Endodermal cell (in vitro differentiated cells): ENCODE data around the gene COA5. TPM values are rescaled to one million over a fixed set of nuclear protein-coding genes. Genes with fewer than 3 reads are reported as not detected.
A peak's percentile ranks its signal among the peaks of the same experiment; 100 is the strongest.

ENCODE experiments used
- DNase-seq: peaks from one replicate; pipeline ENCODE4 v3.0.0-alpha.2; 2017
- H3K27ac ChIP-seq: 2 replicates; pipeline ENCODE4 v1.5.1; 2013; ENCODE audit warnings: mild to moderate bottlenecking, low read depth, low read length, moderate library complexity
- H3K27me3 ChIP-seq: 2 replicates; pipeline ENCODE4 v1.6.1; 2013; ENCODE audit warnings: mild to moderate bottlenecking, low read length, moderate library complexity; ENCODE audit not compliant: insufficient read depth, control insufficient read depth, poor library complexity, severe bottlenecking
- H3K36me3 ChIP-seq: 2 replicates; pipeline ENCODE4 v1.7.0; 2013; ENCODE audit warnings: mild to moderate bottlenecking, low read length, moderate library complexity; ENCODE audit not compliant: control insufficient read depth, insufficient read depth
- H3K4me1 ChIP-seq: one replicate; pipeline ENCODE4 v1.7.0; 2013; ENCODE audit warnings: low read length; ENCODE audit not compliant: control insufficient read depth, insufficient read depth
- H3K4me3 ChIP-seq: 2 replicates; pipeline ENCODE4 v1.5.1; 2013; ENCODE audit warnings: mild to moderate bottlenecking, low read length, moderate library complexity
- H3K9ac ChIP-seq: 2 replicates; pipeline ENCODE4 v1.6.1; 2013; ENCODE audit warnings: mild to moderate bottlenecking, low read length, moderate library complexity; ENCODE audit not compliant: poor library complexity, severe bottlenecking; ENCODE audit errors: extremely low read depth
- H3K9me3 ChIP-seq: 2 replicates; pipeline ENCODE4 v1.6.1; 2013; ENCODE audit warnings: mild to moderate bottlenecking, low read length, moderate library complexity; ENCODE audit not compliant: control insufficient read depth
- H3K27ac Mint-ChIP-seq: 2 replicates; pipeline ENCODE4 v1.8.0; 2020; ENCODE audit warnings: mixed read lengths
- H3K27me3 Mint-ChIP-seq: 2 replicates; pipeline ENCODE4 v1.8.0; 2021; ENCODE audit warnings: mild to moderate bottlenecking, mixed read lengths; ENCODE audit not compliant: insufficient read depth
- H3K36me3 Mint-ChIP-seq: 2 replicates; pipeline ENCODE4 v1.8.0; 2020; ENCODE audit warnings: low read depth, mixed read lengths
- H3K4me1 Mint-ChIP-seq: 2 replicates; pipeline ENCODE4 v1.8.0; 2020; ENCODE audit warnings: mixed read lengths
- H3K4me3 Mint-ChIP-seq: 2 replicates; pipeline ENCODE4 v1.8.0; 2020; ENCODE audit warnings: mild to moderate bottlenecking, moderate library complexity, mixed read lengths
- H3K9me3 Mint-ChIP-seq: 2 replicates; pipeline ENCODE4 v1.8.0; 2020; ENCODE audit warnings: mild to moderate bottlenecking, mixed read lengths
- CTCF ChIP-seq: fragments of 200-600 bp; sonication (generic); conservative IDR thresholded peaks from 2 replicates; pipeline ENCODE4 v1.5.0; 2021; ENCODE audit warnings: antibody characterized with exemption, mild to moderate bottlenecking
- WGBS, 2 experiments: methylation state at CpG; one replicate each; pipeline versions ENCODE4 v1.1.5 to v1.1.7; 2013; ENCODE audit warnings: missing lambda C conversion rate in 2 of 2, mixed read lengths in 1 of 2; ENCODE audit not compliant: insufficient coverage in 1 of 2, insufficient read length in 1 of 2; 5-methylcytosine and 5-hydroxymethylcytosine counted together
- total RNA-seq, 2 donors: library from RNA; stranded (reverse); fragmentation: NEBNext Ultra II Directional in 1 of 2; extraction: Animal tissue kit (Norgen Biotek cat#: 25700) in 1 of 2; gene quantifications; 2 replicates in 1 of 2; 3 replicates in 1 of 2; pipeline ENCODE4 v1.2.1, GENCODE V29; 2021

The COA5 gene
- total RNA-seq, 2 donors from 2014 or later, result 34.1 to 44.9 TPM

DNA sequence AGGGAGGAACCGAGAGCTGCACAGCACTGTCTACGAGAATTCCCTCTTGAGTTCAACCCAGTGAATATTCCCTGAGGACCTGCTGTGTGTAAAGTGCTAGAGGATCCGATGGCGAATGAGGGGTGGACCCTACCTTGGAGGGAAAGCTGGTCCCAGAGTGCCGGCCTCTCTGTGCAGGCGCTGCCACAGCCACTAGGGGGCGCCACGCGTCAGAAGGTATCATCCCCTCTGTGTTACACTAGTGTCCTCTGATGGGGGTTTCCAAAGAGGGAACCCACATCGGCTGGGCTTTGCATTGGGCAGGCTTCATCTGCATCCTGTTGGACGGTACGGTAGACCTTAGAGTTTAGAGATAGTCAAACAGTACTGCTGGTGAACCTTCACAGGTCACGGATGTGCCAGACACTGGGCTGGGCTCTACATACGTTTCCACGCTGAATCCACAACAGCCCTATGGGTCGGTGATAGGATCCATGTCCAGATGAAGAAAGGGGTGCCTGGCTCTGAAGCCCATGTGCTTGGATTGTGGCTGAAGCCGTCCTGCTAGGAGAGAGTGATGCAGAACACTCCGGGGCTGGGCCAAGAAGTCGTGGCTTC lies 39.0 kb downstream of the COA5 start:
- H3K27ac Mint-ChIP-seq, result peak overlapping the region; percentile 72
- H3K4me3 Mint-ChIP-seq, result no peak overlapping the region
- H3K36me3 Mint-ChIP-seq, result peaks cover 82% of the 10 kb centered on the region
- Histone ChIP-seq H3K27me3 (no peaks in the 10 kb centered on the region), H3K9me3 (no peaks in the 10 kb centered on the region), H3K4me3 (no peak overlapping the region), H3K27ac (no peak overlapping the region), H3K4me1 (no peaks in the 10 kb centered on the region), H3K9ac (no peak overlapping the region), H3K36me3 (peaks cover 97% of the 10 kb centered on the region)
- H3K4me1 Mint-ChIP-seq, result no peaks in the 10 kb centered on the region
- H3K27me3 Mint-ChIP-seq, result no peaks in the 10 kb centered on the region
- WGBS, 2 experiments, result 69 to 72% methylated on average over 16 to 19 of the region's 19 CpGs
- H3K9me3 Mint-ChIP-seq, result no peaks in the 10 kb centered on the region
- TF ChIP-seq CTCF, result peak; percentile 99
- DNase-seq, result peak; percentile 93

- no peak for TF ChIP-seq CTCF
- no peak overlapping the region for H3K9ac ChIP-seq
- no peaks in the 10 kb centered on the region for H3K27me3 ChIP-seq
- no peak for DNase-seq
- no peaks in the 10 kb centered on the region for H3K27me3 Mint-ChIP-seq
- no peak overlapping the region for H3K27ac Mint-ChIP-seq
- H3K9me3 ChIP-seq, result no peaks in the 10 kb centered on the region
- WGBS, 2 experiments, result 93 to 96% methylated on average over 9 to 11 of the region's 11 CpGs
- H3K4me1 ChIP-seq, result no peaks in the 10 kb centered on the region
- no peak overlapping the region for H3K4me3 ChIP-seq
- H3K9me3 Mint-ChIP-seq, result no peaks in the 10 kb centered on the region
- H3K27ac ChIP-seq, result no peak overlapping the region
- H3K36me3 ChIP-seq, result peaks cover 97% of the 10 kb centered on the region
- no peaks in the 10 kb centered on the region for H3K4me1 Mint-ChIP-seq
- no peak overlapping the region for H3K4me3 Mint-ChIP-seq
- H3K36me3 Mint-ChIP-seq, result peaks cover 81% of the 10 kb centered on the region
Measured at GRCh38 chr2:98568161-98568956, 40.0 kb downstream of the COA5 start.

DNA sequence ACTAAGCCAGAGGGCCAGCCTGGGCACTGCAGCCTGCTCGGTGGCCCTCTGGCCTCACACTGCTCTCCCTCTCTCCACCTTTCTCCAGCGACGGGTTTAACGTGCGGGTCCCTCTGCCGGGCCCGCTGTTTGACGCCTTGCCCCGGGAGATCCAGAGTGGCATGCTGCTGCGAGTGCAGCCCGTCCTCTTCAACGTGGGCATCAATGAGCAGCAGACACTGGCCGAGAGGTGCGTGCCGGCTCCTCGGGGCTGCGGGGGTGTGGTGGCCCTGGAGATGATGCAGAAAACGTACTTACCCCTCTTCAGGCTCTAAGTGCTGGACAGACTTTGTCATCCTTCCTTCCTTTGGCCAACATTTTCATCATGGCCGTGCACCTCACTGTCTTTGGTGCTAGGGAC lies 42.4 kb downstream of the COA5 start:
- Histone ChIP-seq H3K9me3 (no peaks in the 10 kb centered on the region), H3K36me3 (peaks cover 98% of the 10 kb centered on the region), H3K4me1 (no peaks in the 10 kb centered on the region), H3K4me3 (no peak overlapping the region), H3K27me3 (no peaks in the 10 kb centered on the region), H3K27ac (no peak overlapping the region), H3K9ac (no peak overlapping the region)
- Mint-ChIP-seq H3K4me3 (no peak overlapping the region), H3K27ac (no peak overlapping the region), H3K4me1 (no peaks in the 10 kb centered on the region), H3K27me3 (no peaks in the 10 kb centered on the region), H3K36me3 (peaks cover 73% of the 10 kb centered on the region), H3K9me3 (no peaks in the 10 kb centered on the region)
- 93 to 99% methylated on average over 10 to 19 of the region's 19 CpGs for WGBS, 2 experiments
- TF ChIP-seq CTCF, result no peak
- no peak for DNase-seq
